ENCODE results near the gene NRDE2.
A peak's percentile ranks its signal among the peaks of the same experiment; 100 is the strongest.
"Not testable (repeated sequence)": the region's sequence is repeated elsewhere in the genome, so short reads cannot be mapped to it uniquely, and the experiment has no call there.

The NRDE2 gene

GRCh38 chr14:90272523-90272922 lies 59.2 kb downstream of the NRDE2 start:
- DNase-seq (ENCODE audit: low spot score) = no peak

- no peak for DNase-seq (ENCODE audit: low spot score)
Observed at GRCh38 chr14:90268420-90268819, 63.3 kb downstream of the NRDE2 start.

GRCh38 chr14:90266441-90267154 lies 65.1 kb downstream of the NRDE2 start:
- no peak for DNase-seq (ENCODE audit: low spot score)

DNA sequence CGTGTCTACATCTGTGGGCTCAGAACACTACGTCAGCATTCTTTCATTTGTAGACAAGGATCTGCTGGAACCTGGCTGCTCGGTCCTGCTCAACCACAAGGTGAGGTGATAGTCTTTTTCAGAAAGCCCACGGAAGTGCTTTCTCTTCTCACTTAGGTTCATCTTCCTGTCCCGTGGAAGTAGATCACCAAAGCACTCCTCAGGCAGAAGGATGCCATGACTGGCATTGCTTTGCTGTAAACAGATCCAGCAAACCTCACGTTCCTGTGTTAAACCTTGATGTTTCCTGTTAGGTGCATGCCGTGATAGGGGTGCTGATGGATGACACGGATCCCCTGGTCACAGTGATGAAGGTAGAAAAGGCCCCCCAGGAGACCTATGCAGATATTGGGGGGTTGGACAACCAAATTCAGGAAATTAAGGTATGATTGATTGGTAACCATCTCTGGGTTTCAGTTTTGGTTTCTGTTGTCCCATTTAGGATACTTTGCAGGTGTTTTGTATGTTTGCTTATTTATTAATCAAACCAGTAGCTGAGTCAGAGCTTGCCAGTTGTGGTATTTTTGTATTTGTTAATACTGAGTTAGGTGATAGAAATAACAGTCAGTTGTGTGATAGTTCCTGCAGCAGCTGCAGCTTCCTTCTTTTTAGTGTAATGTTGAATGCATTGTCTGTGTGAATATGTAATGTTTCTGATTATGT lies 67.8 kb downstream of the NRDE2 start:
- no peak for DNase-seq (ENCODE audit: low spot score)

- peak; percentile 89 for DNase-seq (ENCODE audit: low spot score)
Observed at GRCh38 chr14:90256354-90257131, 75.2 kb downstream of the NRDE2 start, which contains the start of gene PSMC1. Gene PSMC1, plus strand, starts transcription at chr14:90256553. Its CDS starts 45 bp downstream, at chr14:90256598.

DNA sequence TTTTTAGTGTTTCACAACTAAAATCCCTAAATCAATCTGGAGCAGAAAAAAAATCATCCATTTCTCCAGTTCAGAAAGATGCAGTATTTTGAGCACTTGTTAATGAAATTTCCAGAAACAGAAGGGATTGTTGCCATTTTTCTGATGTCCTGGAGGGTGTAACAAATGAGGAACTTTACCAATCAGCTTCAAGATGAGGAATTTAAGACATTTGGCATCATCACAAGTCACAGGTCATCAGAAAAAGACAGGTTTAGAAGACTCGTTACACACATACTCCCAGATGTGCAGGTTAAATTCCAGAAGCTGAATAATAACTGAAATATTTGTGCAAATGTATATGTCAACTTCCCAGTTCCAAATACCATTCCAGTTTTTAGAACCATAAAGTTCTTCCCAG lies 75.9 kb downstream of the NRDE2 start:
- no peak for DNase-seq (ENCODE audit: low spot score)

- no peak for DNase-seq (ENCODE audit: low spot score)
Observed at GRCh38 chr14:90253826-90254225, 77.9 kb downstream of the NRDE2 start.

GRCh38 chr14:90248594-90248993 lies 83.1 kb downstream of the NRDE2 start:
- no peak for DNase-seq (ENCODE audit: low spot score)

DNA sequence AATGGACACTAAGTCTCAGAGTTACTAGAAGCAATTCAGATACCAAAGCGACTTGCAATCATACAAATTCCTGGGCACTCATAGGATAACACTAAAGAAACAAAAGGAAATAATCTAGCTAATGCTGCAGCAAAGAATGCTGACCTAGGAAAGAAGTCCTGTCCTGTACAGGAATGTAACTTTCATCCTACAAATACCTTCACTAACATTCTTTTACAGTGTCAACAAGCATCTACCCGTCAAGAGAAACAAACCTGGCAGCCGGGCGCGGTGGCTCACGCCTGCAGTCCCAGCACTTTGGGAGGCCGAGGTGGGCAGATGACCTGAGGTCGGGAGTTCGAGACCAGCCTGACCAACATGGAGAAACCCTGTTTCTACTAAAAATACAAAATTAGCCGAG lies 84.3 kb downstream of the NRDE2 start:
- DNase-seq (ENCODE audit: low spot score) = not testable (repeated sequence)

- DNase-seq (ENCODE audit: low spot score) = no peak
Observed at GRCh38 chr14:90246936-90247335, 84.8 kb downstream of the NRDE2 start.

DNA sequence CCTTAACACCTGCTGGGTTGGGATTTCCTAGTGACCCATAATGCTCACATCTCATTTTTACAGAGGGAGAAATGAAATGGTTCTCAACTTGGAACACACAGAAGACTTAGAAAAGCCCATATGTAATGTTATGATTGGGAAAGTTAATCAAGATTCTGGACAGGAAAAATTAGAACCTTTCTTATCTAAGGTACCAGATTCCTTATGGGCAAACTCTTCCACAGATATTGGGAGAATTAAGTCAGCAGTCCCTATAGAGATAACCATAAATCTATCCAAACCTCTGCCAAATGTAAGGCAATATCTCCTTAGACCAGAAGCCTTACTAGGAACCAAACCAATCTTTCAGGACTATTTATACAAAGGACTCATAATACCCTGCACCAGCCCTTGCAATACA lies 89.3 kb downstream of the NRDE2 start:
- no peak for DNase-seq (ENCODE audit: low spot score)

GRCh38 chr14:90239139-90239538 lies 92.6 kb downstream of the NRDE2 start:
- no peak for DNase-seq (ENCODE audit: low spot score)

DNA sequence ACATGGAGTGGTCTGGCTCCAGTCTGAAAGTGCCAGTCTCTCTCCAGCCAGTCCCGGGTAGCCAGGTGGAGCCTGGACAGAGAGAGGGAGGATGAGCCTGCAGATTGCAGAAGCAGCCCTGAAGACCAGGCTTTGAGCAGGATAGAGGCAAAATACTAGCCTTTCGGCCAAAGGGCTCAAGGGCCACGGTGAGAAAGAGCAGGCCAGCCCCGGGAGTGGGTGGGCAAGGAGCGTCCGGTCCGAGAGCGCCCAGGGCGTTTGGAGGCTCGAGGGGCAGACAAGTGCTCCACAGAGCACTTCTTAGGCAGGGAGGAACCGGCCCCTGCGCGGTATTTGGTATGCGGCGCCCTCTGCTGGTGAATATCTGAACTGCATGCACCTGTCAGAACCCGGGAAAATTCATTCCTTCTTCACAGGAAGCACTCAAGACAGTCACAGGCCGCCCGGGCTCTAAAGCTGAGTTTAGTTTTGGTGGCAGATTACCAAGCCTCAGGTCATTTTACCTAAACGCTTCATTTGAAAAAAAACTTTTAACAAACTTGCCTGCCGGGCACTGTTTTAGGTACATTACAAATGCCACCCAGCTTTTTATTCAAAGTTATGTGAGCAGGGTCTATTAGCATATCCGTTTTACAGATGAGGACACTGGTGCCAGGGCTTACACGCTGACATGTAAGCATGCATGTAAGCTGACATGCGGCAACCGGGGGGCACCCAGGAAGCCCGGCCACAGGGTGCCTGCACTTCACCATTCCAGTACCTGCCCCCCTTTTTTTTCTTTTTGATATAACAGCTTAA lies 96.4 kb downstream of the NRDE2 start:
- DNase-seq (ENCODE audit: low spot score) = peak; percentile 60

GRCh38 chr14:90229942-90230341 lies 101.8 kb downstream of the NRDE2 start:
- not testable (repeated sequence) for DNase-seq (ENCODE audit: low spot score)

DNA sequence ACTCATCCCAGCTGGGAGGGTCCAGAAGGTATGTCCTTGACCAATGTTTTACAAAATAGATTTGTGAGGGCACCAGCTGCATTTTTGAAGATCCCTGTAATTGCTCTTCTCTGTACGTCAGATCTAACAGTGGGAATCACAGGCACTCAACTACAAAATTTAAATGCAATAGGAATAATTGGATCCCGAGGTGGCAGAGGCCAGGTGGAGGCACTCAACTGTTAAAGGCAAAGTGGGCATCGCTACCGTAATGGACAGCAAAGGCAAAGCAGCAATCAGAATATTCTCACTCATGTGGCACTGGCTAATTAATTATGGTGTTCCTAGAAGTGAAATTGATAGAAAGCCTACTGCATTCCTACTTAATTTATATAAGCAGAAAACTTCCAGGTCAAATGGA lies 103.3 kb downstream of the NRDE2 start:
- no peak for DNase-seq (ENCODE audit: low spot score)
